SK-N-SH treated with all-trans-retinoic acid at 6 μM for 48 hours (cell line): Measurements from ENCODE around the gene FPGS.

Experiments
- ATAC-seq: fragments of 200-7000 bp; cut with Tn5 transposase; 3 replicates; pipeline ENCODE4 v1.9.1; 2020; ENCODE audit warnings: mild to moderate bottlenecking, moderate library complexity
- ARNTL ChIP-seq: fragments of 450-650 bp; formaldehyde crosslinking; IDR thresholded peaks from 2 replicates; pipeline ENCODE4 v1.5.0; 2020; ENCODE audit warnings: low read depth, mild to moderate bottlenecking, moderate library complexity, borderline replicate concordance
- BACH2 ChIP-seq: fragments of 250-450 bp; sonication (Bioruptor Pico); IDR thresholded peaks from 2 replicates; pipeline ENCODE4 v1.9.0; 2021; ENCODE audit warnings: mild to moderate bottlenecking, borderline replicate concordance
- CREB5 ChIP-seq: fragments of 250-450 bp; sonication (Bioruptor Pico); IDR thresholded peaks from 2 replicates; pipeline ENCODE4 v1.5.1; 2020; ENCODE audit warnings: low read depth, mild to moderate bottlenecking, moderate library complexity
- CSDC2 ChIP-seq: fragments of 250-450 bp; sonication (Bioruptor Pico); IDR thresholded peaks from 2 replicates; pipeline ENCODE4 v1.5.0; 2020; ENCODE audit warnings: mild to moderate bottlenecking, moderate library complexity
- CSRNP3 ChIP-seq: fragments of 250-450 bp; sonication (Bioruptor Pico); IDR thresholded peaks from 2 replicates; pipeline ENCODE4 v1.5.1; 2021; ENCODE audit warnings: mild to moderate bottlenecking, moderate library complexity
- OSR1 ChIP-seq: fragments of 250-450 bp; sonication (Bioruptor Pico); IDR thresholded peaks from 2 replicates; pipeline ENCODE4 v1.8.0; 2022; ENCODE audit warnings: moderate library complexity, mild to moderate bottlenecking, inconsistent platforms
- POU6F1 ChIP-seq: fragments of 250-450 bp; sonication (Bioruptor Pico); IDR thresholded peaks from 2 replicates; pipeline ENCODE4 v1.8.0; 2021; ENCODE audit warnings: low read depth, mild to moderate bottlenecking, moderate library complexity, borderline replicate concordance
- PPARA ChIP-seq: fragments of 250-450 bp; sonication (Bioruptor Pico); IDR thresholded peaks from 2 replicates; pipeline ENCODE4 v1.5.0; 2020; ENCODE audit warnings: mild to moderate bottlenecking, borderline replicate concordance
- RARB ChIP-seq: fragments of 250-450 bp; sonication (Bioruptor Pico); IDR thresholded peaks from 2 replicates; pipeline ENCODE4 v1.8.0; 2021; ENCODE audit warnings: mild to moderate bottlenecking, moderate library complexity
- SNAI2 ChIP-seq: fragments of 250-450 bp; sonication (Bioruptor Pico); IDR thresholded peaks from 2 replicates; pipeline ENCODE4 v1.5.0; 2020; ENCODE audit warnings: mild to moderate bottlenecking, moderate library complexity
- TCF4 ChIP-seq: fragments of 250-450 bp; sonication (Bioruptor Pico); IDR thresholded peaks from 2 replicates; pipeline ENCODE4 v1.8.0; 2021; ENCODE audit warnings: mild to moderate bottlenecking, moderate library complexity, borderline replicate concordance
- TOX ChIP-seq: fragments of 250-450 bp; sonication (Bioruptor Pico); IDR thresholded peaks from 2 replicates; pipeline ENCODE4 v1.8.0; 2021; ENCODE audit warnings: mild to moderate bottlenecking, moderate library complexity, borderline replicate concordance
- TSHZ2 ChIP-seq: fragments of 250-450 bp; sonication (Bioruptor Pico); IDR thresholded peaks from 2 replicates; pipeline ENCODE4 v1.5.0; 2020; ENCODE audit warnings: mild to moderate bottlenecking, moderate library complexity
- ZC3H10 ChIP-seq: fragments of 250-450 bp; sonication (Bioruptor Pico); IDR thresholded peaks from 2 replicates; pipeline ENCODE4 v1.5.1; 2021; ENCODE audit warnings: mild to moderate bottlenecking, moderate library complexity
- ZFP3 ChIP-seq: fragments of 250-450 bp; sonication (Bioruptor Pico); IDR thresholded peaks from 2 replicates; pipeline ENCODE4 v1.5.0; 2020; ENCODE audit warnings: mild to moderate bottlenecking, moderate library complexity
- ZFP30 ChIP-seq: fragments of 450-650 bp; formaldehyde crosslinking; IDR thresholded peaks from 2 replicates; pipeline ENCODE4 v1.5.0; 2022; ENCODE audit warnings: mild to moderate bottlenecking, moderate library complexity
- ZNF70 ChIP-seq: fragments of 450-650 bp; formaldehyde crosslinking; IDR thresholded peaks from 2 replicates; pipeline ENCODE4 v1.5.0; 2020; ENCODE audit warnings: mild to moderate bottlenecking, moderate library complexity
- ZNF8 ChIP-seq: fragments of 450-650 bp; formaldehyde crosslinking; IDR thresholded peaks from 2 replicates; pipeline ENCODE4 v1.5.0; 2020; ENCODE audit warnings: mild to moderate bottlenecking, moderate library complexity

Gene FPGS

GRCh38 chr9:127769101-127769500, 33.6 kb upstream of the FPGS start:
- no peak for ATAC-seq
- TF ChIP-seq CREB5 (CRISPR knock-in tag) = no peak
- TF ChIP-seq CSDC2 (CRISPR knock-in tag) = no peak

- no peak for TF ChIP-seq TCF4
- no peak for ATAC-seq
These were observed 32.6 kb upstream of the FPGS start for GRCh38 chr9:127769929-127770582.

- ATAC-seq = no peak
- TF ChIP-seq ARNTL (CRISPR knock-in tag) (no peak), ZFP30 (no peak), PPARA (CRISPR knock-in tag) (no peak), OSR1 (no peak), ZFP3 (CRISPR knock-in tag) (no peak), SNAI2 (CRISPR knock-in tag) (no peak), ZNF70 (CRISPR knock-in tag) (no peak), TCF4 (no peak), RARB (CRISPR knock-in tag) (no peak), TSHZ2 (no peak), TOX (no peak), ZC3H10 (no peak), BACH2 (CRISPR knock-in tag) (no peak), ZNF8 (CRISPR knock-in tag) (no peak), CSDC2 (CRISPR knock-in tag) (no peak)
- TF ChIP-seq, all 23 proteins: peak for 0
These were observed 32.1 kb upstream of the FPGS start for GRCh38 chr9:127770583-127770904.

GRCh38 chr9:127770905-127771569, 31.6 kb upstream of the FPGS start:
- peak; percentile 98 for ATAC-seq
- TF ChIP-seq POU6F1 (CRISPR knock-in tag) = no peak
- TF ChIP-seq CREB5 (CRISPR knock-in tag) = no peak
- TF ChIP-seq BACH2 (CRISPR knock-in tag) = no peak
- no peak for TF ChIP-seq CSRNP3 (CRISPR knock-in tag)
- no peak for TF ChIP-seq CSDC2 (CRISPR knock-in tag)
